ENCODE measurements around the gene ALKBH5.

ALKBH5 gene

DNA sequence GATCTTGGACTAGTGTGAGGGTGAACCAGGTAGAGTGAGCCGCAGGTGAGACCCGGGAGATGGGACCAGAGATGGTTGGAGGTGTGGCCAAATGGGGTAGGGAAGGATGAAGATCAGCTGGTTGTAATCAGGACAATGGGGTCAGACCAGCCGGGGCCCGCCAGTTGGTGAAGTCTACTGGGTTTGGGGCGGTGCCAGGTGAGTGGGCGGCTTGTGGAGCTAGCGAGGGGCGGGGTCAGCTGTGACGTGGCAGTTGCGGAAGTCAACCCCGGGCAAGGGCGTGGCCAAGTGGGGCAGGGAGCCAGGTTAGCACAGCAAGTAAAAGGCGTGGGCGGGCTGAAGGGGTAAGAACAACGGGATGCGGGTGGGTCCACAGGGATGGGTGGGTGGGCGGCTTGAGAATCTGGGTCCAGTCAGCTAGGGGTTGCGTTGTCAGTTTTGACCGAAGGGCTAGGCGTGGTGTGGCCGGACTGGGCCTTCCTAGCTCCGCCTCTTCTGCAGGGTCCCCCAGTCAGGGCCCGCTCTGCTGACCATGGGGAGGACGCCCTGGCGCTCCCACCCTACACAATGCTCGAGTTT is 25.5 kb upstream of the ALKBH5 start:
- peak; percentile 86 for DNase-seq (ENCODE audit: low read depth)

DNA sequence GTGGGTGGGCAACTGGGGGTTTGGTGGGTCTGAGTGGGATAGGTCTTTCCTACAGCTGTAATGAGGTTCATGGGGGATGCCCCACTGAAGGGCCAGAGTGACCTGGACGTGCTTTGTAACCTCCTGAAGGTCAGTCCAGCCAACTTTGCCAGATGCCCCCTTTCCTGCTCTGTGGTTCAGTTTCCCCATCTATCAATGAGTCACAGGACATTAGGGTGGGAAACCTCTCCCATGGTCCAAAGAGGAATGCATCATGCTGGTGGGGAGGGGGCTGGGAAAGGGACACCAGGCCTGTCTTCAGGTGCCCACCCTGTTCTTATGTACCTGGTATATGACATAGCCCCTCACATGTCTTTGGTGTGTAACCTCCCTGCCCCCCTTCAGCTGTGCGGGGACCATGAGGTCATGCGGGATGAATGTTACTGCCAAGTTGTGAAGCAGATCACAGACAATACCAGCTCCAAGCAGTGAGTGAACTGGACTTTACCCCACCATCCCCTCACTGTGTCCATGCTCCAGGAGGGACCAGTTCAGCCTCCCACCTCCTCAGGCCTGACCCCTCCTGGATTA is 24.0 kb upstream of the ALKBH5 start:
- no peak for DNase-seq (ENCODE audit: low read depth)

GRCh38 chr17:18160128-18160856 is 23.3 kb upstream of the ALKBH5 start:
- no peak for DNase-seq (ENCODE audit: low read depth)

GRCh38 chr17:18161207-18162145 is 22.2 kb upstream of the ALKBH5 start:
- no peak for DNase-seq (ENCODE audit: low read depth)

GRCh38 chr17:18163547-18163946 is 20.1 kb upstream of the ALKBH5 start:
- no peak for DNase-seq (ENCODE audit: low read depth)

- DNase-seq (ENCODE audit: low read depth): no peak
Measured at GRCh38 chr17:18166894-18167293, 16.7 kb upstream of the ALKBH5 start.

DNA sequence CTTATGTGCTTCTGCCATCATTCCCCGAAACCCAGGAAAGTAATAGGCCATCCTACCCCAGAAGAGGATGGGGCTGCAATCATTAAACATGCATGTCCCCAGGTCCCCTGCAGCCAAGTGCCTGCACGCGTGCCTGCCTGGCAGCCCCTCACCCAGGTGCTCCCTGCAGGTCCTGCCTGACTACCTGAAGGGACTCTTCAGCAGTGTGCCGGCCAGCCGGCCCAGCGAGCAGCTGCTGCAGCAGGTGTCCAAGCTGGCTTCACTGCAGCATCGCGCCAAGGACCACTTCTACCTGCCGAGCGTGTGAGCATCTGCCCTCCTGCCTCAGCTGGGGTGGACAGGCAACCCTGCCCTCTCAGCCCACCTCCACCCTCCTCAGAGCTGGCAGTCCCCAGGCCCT is 16.2 kb upstream of the ALKBH5 start:
- no peak for DNase-seq (ENCODE audit: low read depth)

DNA sequence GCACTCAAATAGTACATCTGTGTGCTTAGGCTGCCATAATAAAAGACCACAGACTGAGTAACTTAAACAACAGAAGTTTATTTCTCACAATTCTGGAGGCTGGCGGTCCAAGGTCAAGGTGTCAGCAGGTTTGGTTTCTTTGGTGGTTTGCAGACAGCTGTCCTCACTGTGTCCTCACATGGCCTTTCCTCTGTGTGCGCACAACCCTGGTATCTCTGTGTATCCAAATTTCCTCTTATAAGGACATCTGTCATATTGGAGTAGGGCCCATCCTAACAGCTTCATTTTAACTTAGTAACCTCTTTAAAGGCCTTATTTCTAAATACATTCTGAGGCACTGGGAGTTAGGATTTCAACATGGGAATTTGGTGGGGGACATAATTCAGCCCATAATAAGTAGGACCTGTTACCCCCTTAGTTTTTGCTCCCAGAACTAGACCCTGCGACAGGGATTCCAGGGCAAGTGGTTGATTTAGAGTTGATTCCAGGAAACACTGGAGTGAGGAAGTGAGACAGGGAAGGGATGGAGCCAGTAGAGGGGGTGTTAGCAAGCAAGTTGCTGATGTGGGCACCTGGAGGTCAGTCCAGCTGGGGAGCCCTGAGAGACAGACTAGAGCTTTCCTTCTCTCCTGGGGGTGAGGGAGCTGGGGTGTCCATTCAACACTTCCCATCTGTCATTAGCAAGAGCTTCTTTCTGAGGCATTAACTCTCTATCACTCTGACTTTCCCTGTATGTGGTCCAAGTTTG is 10.9 kb upstream of the ALKBH5 start:
- no peak for DNase-seq (ENCODE audit: low read depth)

DNA sequence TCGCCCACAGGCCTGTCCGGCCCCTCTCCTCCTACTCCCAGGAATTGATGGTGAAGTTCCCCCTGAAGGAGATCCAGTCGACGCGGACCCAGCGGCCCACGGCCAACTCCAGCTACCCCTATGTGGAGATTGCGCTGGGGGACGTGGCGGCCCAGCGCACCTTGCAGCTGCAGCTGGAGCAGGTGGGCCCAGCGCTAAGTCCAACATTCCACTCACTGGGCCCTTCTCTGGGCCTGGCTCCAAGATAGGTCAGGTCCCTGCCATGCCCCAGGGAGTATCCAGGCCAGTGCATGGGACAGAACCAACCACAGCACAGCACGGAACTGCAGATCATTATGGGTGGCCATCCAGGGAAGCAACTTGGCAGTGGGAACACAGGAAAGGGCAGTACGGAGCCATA is 9.9 kb upstream of the ALKBH5 start:
- DNase-seq (ENCODE audit: low read depth): no peak

GRCh38 chr17:18176176-18176575 is 7.5 kb upstream of the ALKBH5 start:
- no peak for DNase-seq (ENCODE audit: low read depth)

- DNase-seq (ENCODE audit: low read depth): no peak
Measured at GRCh38 chr17:18177133-18177532, 6.5 kb upstream of the ALKBH5 start.

- no peak for DNase-seq (ENCODE audit: low read depth)
Measured at GRCh38 chr17:18177722-18178121, 5.9 kb upstream of the ALKBH5 start.

GRCh38 chr17:18179196-18179595 is 4.4 kb upstream of the ALKBH5 start:
- no peak for DNase-seq (ENCODE audit: low read depth)

DNA sequence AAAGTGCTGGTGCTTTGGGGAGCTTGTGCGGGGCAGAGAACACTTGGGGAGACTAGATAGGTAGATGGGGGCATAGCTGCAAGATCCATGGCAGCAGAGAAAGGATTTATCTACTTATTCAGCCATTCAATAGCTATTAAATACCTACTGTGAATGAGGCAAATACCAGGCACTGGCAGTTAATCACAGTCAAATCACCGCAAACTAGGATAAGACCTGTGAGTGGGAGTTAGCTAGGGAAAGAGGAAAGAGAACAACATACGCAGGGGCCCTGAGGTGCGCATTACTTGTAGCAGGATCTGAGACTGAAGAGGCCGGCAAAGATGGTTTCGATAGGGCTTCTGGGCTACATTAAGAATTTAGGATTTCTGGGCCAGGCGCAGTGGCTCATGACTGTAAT is 3.8 kb upstream of the ALKBH5 start:
- no peak for DNase-seq (ENCODE audit: low read depth)

GRCh38 chr17:18181358-18181757 is 2.3 kb upstream of the ALKBH5 start:
- no peak for DNase-seq (ENCODE audit: low read depth)

DNA sequence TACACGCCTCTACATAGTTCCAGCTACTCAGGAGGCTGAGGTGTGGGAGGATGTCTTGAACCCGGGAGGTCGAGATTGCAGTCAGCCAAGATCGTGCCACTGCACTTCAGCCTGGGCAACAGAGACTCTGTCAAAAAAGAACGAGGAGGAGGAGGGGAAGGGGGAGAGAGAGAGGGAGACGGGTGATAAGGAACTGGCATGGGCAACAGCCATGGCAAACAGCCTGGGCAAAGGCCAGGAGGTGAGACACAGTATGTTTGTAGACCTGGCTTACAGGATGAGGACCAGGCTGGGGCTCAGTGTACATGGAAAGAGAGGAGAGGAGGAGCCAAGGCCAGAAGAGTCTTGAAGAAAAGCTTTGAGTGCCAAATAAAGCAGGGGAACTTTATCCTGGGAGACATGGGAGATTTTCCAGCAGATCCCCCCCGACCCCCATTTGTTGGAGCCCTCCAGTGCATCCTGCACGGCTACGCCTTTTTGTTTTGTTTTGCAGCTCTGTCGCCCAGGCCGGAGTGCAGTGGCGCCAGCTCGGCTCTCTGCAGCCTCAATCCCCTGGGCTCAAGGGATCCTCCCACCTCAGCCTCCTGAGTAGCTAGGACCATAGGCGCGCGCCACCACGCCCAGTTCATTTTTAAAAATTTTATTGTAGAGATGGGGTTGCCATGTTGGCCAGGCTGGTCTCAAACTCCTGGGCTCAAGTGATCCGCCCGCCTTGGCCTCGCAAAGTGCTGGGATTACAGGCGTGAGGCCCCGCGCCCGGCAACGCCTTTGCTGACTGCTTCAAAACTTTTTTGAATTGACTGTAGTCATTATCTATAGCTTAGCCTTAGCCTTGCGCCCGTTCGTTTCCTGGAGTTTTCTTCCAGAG is 1.3 kb upstream of the ALKBH5 start:
- no peak for DNase-seq (ENCODE audit: low read depth)

GRCh38 chr17:18182978-18183333 is 672 bp upstream of the ALKBH5 start:
- no peak for DNase-seq (ENCODE audit: low read depth)

GRCh38 chr17:18184143-18185031 is 759 bp downstream of the ALKBH5 start:
- DNase-seq (ENCODE audit: low read depth): no peak

- no peak for DNase-seq (ENCODE audit: low read depth)
Measured at GRCh38 chr17:18185391-18185790, 1.8 kb downstream of the ALKBH5 start.
